GM18951 (cell line): ENCODE results near the gene IQCN.

Experiments
- POLR2A ChIP-seq: IDR thresholded peaks from 4 replicates; pipeline ENCODE4 v1.6.1; 2011; ENCODE audit warnings: mild to moderate bottlenecking; ENCODE audit not compliant: insufficient read length, insufficient read depth; ENCODE audit errors: extremely low read depth
- in situ Hi-C: fragments of 300-500 bp; cut with MboI; formaldehyde crosslinking; loops from one replicate; pipeline ENCODE4 v1.12.0; 2022; ENCODE audit warnings: low sequenced_read_pairs, mixed read lengths, inconsistent platforms; ENCODE audit not compliant: unreplicated experiment

Gene IQCN

DNA sequence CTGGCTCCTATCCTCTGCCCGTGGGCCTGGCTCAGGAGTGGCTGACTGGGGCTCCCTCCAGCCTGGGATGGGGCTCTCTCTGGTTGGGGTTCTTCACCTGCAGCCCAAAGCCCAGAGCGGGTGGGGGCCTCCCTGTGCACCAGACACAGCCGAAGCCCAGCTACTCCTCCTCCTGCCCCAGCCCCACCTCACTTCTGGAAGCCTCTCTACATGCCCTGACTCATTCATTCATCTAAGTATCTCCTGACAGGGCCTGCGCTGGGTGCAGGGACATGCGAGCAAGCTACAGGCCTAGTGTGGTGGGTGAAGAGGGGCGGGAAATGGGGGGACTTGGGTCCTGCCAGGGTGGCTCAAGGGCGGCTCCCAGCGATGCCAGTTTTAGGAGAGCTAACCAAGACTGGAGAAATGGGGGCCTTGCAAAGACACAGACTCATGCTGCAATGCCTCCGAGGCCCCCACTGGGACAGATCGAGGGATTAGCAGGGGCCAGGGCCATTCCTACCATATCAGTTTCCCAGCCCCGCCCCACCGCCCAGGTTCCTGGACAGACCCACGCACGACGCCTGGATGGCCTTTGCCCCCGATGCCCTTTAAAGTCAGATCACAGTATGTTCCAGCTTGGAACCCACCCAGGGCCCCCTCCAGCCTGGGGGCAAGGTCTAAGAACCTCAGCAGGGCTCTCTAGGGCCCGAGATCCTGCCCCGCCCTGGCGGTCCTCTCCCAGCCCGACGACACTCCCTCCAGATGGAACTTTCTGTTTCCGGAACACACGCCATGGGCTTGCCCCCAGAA, 36.1 kb upstream of the IQCN start:
- TF ChIP-seq POLR2A: no peak

DNA sequence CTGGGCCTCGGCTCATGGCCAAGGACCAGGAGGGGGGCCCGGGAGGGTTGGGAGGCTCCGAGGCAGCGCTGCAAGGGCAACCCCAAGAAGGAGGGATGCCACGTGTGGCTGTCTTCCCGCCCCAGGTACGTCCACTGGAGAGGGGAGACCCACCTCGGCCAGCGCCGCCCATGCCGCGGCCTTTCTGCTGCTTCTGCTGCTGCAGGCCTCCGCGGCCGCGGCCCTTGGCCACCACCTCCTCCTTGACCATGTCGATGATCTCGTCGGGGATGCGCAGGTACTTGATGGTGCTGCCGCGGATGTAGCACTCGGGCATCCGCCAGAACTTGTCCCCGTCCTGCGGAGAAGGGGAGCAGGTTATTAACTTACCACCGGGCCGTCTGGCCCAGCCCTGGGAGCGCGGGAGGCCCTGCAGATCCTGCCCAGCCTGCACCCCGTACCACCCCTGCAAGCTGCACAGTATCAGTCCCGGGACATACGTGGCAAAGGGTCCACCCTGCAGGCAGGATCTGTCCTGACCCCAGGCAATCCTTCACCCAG, 35.3 kb upstream of the IQCN start:
- in situ Hi-C loops: no loop called here
- TF ChIP-seq POLR2A: peak; percentile 20

More for the DNA sequence above, 36.1 kb upstream of the IQCN start:
- in situ Hi-C loops: no loop called here

DNA sequence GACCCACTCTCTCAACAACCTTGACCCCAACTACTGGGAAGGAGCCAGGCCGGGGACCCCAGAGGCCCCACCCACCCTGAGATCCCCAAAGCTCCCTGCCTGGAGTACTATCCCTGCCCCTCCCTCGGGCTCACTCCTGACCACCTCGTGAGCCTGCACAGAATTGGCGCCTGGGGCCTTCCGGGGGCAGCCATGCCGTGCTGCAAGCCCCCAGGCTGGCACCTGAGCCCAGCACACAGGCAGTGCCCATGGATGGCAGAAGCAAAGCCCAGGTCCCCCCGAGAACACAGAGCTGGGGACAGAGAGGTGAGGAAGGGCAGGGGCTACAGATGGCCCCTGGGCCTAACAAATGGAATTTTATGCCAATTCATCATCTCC, 34.7 kb upstream of the IQCN start:
- in situ Hi-C loops: no loop called here
- peak; percentile 9 for TF ChIP-seq POLR2A

DNA sequence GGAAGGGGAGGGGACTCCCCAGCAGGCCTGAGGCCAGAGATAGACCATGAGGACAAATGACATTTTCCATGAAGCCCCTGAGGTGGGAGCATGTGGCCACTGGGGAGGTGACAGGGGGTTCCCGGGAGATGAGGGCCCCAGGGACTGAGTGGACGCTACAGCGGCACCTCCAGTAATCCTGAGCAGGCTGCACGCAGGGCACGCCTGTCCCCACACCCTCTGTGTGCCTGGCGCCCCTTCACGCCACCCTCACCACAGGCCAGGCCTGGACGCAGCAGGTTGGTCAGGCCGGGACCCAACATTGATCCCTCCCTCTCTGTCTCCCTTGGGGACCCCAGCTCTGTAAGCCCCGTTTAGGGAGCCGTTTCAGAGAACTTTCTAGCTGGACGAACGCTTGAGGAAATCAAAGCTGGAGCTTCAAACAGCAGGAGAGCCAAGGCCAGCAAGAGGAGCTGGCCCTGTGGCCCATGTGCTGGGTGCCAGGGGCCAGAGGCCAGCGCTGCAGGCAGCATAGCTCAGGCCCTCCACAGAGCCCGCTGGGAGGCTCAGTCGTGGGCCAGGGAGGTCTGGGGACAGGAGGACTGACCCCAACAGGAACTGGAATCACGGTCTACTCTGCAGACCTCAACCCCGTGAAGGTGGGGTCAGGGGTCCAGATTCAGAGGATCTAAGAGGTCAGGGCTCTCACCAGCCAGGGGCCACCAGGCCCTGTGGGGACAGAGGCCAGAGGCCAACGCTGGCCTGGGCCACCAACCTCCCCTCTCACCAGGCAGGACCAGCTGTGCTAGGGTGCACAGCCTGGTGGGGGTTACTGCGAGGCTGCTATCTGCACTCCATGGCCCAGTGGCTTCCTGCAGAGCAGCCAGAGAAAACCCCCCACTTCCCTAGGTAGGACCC, 34.0 kb upstream of the IQCN start:
- TF ChIP-seq POLR2A: no peak
- in situ Hi-C loops: no loop called here

DNA sequence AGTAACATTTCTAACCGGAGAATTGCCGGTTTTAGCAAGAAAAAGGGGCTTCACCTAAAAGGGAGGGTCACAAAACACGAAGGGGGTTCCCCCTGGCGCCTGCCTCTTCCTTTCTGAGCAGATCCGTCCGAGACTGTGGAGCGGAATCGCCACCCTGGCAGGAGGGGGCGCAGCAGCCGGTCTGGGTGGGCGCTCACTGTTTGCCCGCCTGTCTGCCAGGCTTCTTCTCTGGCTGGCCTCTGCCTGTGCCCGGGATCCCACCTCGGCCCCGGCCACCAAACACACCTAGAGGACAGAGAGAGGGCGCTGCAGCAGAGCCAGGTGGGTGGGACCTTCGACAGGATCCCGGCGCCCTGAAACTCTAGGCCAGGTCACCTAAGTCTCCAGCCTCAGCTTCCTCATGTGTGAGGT, 33.0 kb upstream of the IQCN start:
- no peak for TF ChIP-seq POLR2A
- in situ Hi-C loops: no loop called here

DNA sequence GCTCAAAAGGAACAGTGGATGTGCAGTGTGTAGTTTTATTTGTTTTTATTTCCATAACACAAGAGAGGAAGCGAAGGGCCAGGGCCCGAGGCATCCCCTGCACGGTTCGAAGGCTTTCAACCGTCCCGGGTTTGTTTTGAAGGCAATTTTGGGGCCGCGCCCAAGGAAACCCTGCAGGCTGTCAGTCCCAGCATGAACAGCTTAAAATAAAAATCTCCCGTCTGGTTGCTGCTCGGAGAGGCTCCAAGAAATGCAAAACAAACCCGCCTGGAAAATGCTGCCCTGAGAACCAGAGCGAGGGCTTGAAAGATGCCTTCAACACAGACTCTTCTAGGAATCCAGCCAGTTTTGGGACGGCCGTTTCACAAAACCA, 32.6 kb upstream of the IQCN start:
- in situ Hi-C loops: no loop called here
- TF ChIP-seq POLR2A: no peak

DNA sequence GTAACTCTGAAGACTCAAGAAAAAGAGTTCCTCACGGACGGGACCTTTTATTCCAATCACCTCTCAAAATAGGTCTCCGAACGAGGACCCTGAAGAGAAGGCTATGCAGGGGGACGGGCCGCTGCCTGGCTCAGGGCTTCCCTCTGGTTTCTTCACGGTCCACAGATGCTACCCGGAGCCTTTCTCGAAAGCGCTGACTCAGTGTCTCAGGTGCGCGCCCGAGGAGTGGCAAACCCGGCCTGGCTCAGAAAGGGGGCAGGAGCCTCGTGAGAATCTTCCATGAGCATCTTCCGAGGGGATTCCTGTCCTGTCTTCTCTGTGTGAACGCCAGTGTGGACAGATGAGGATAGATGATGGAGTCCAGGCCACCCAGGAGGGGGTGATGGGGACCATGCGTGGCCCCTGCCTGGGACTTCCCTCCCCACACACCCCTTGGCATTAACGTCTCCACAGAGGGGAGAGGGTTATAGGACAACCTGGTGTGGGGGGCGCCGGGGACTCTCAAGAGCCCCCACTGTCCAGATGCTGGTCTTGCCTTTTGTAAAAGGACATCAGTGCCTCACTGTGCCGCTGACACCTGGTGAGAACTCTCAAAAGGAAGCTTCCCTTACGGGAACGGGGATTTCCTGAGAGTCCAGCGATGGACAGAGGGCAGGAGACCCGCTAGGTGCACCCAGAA, 32.1 kb upstream of the IQCN start:
- peak; percentile 26 for TF ChIP-seq POLR2A
- in situ Hi-C loops: no loop called here

DNA sequence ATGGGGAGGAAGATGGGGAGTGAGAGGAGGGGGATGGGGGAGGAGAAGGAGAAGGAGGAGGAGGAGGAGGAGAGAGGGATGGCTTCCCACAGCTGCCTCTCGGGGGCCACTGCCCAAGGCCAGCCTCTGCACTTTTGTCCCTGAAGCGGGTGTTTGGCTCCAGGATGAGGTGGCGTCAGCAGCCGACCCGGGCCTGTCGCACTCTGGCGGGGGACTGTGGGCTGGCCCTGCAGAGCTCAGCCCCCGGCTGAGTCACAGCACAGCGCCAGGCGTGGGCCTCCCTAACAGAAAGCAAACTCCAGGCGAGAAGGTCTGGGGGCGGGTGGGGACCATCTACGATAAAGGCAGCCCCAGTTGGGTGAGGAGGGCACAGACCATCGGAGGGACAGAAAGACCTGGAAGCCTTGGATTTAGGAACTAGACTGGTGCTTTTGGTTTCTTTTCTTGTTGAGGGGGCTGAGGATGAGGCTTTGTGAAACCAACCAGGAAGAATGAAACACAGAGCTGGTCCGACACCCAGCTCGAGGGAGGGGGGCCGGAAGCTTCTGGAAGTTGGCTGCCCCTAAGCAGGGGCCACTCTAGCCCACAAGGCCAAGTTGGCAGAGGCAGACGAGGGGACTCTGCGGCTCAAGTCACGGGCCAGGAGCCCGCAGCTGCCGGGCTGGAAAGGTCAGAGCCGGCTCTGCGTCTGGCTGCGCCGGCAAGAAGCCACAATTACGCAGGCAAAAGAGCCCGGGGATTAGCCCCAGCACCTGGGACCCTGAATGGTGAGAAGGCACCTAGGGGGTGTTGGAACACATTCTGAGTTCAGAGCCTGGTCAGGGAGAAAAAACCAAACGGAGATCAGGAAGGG, 30.4 kb upstream of the IQCN start:
- in situ Hi-C loops: no loop called here

DNA sequence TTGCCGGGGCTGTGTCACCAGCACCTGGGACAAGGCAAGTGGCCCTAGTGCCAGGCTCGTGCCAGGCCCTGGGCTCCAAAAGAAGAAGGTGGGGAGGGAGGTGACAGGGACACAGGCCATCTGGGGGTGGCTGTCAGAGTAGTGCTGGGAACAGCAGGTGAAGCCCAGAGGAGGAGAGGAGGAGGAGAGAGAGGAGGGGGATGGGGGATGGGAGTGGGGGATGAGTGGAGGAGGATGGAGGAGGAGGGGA, 29.9 kb upstream of the IQCN start:
- TF ChIP-seq POLR2A: no peak
- in situ Hi-C loops: no loop called here

More for the DNA sequence above, 30.4 kb upstream of the IQCN start:
- TF ChIP-seq POLR2A: peak; percentile 55

DNA sequence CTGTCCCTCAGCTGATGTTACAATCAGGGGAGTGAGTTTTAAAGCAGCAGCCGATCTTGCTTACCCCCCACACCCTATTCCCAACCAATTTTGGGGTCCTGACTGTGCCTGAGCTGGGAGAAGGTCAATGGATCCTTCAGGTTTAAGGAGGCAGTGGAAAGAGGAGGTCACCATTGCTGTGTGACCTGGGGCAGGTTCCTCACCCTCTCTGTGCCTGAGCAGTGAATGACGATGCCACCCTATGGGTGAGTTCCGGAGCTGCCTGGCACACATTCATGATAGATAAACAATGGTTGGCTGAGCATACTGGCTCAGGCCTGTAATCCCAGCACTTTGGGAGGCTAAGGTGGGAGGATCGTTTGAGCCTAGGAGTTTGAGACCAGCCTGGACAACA, 27.5 kb upstream of the IQCN start:
- in situ Hi-C loops: no loop called here
- TF ChIP-seq POLR2A: no peak

DNA sequence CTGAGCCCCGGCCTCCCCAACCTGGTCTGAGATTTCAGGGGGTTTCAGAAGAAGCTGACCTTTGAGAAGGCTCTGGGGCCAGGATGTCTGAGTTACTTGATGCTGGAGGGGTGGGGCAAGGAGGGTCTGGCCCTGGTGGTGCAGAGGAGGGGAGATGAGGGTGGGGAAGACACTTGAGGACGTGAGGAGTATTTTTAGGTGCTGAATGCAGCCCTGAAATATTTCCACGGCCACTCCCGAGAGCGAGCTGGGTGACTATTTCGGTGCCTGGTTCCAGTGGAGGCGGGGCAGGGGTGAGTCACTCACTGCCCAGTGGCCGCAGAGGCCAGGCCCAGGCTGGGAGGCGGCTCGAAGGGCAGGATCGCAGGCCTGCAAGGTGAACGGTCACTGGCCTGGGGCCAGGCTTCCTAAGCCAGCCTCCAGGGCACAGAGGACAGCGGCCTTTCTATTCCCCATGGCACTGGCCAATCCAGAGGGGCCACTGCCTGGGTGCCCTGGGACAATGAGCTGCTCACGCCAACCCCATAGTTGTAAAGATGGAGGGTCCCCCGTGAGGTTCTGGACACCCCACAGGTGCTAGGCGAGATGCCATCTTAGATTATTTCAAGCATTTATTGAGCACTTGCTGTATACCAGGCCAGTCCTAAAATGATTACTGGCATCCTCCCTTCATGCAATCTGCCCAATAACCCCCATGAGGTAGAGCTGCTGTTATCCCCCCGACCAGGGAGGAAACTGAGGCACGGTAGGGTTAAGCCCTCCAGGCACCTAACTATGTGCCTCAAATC, 26.9 kb upstream of the IQCN start:
- in situ Hi-C loops: no loop called here
- TF ChIP-seq POLR2A: no peak

DNA sequence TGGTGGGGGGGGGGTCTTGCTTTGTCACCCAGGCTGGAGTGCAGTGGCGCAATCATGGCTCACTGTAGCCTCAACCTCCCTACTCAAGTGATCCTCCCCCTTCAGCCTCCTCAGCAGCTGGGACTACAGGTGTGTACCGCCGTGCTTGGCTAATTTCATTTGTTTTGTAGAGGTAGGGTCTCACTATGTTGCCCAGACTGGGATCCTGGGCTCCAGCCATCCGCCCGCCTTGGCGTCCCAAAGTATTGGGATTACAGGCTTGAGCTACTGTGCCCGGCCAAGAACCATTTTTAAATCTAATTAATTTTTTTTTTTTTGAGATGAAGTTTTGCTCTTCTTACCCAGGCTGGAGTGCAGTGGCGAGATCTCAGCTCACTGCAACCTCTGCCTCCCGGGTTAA, 25.4 kb upstream of the IQCN start:
- no peak for TF ChIP-seq POLR2A
- in situ Hi-C loops: no loop called here

DNA sequence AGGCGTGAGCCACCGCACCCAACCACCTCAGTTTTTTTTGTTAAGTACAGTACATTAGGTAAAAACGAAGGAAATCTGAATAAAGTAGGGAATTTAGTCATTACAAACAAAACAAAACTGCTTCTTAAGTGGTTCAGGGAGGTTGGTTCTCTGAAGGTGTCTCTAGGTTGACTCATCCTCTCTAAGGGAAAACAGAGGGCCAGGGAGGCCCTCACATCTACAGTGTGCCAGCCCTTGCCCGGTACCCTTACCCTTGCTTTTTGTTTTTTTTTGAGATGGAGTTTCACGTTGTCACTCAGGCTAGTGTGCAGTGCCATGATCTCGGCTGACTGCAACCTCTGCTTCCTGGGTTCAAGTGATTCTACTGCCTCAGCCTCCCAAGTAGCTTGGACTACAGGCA, 24.3 kb upstream of the IQCN start:
- no peak for TF ChIP-seq POLR2A
- in situ Hi-C loops: no loop called here
